A549 treated with Hydrocortisone at 1 μM for 4 hours (cell line): Measurements from ENCODE around the gene IRF3. TPM values are rescaled to one million over a fixed set of nuclear protein-coding genes. Genes with fewer than 3 reads are reported as not detected.

Experiments
- total RNA-seq: library from RNA; stranded (reverse); fragments of 200-300 nt; extraction: Qiagen RNA extraction; gene quantifications from 5 replicates; pipeline ENCODE4 v1.2.3, GENCODE V29; 2022

The IRF3 gene
- total RNA-seq, result 91.9 to 104 TPM (median 99.5 TPM) in 5 replicates

DNA sequence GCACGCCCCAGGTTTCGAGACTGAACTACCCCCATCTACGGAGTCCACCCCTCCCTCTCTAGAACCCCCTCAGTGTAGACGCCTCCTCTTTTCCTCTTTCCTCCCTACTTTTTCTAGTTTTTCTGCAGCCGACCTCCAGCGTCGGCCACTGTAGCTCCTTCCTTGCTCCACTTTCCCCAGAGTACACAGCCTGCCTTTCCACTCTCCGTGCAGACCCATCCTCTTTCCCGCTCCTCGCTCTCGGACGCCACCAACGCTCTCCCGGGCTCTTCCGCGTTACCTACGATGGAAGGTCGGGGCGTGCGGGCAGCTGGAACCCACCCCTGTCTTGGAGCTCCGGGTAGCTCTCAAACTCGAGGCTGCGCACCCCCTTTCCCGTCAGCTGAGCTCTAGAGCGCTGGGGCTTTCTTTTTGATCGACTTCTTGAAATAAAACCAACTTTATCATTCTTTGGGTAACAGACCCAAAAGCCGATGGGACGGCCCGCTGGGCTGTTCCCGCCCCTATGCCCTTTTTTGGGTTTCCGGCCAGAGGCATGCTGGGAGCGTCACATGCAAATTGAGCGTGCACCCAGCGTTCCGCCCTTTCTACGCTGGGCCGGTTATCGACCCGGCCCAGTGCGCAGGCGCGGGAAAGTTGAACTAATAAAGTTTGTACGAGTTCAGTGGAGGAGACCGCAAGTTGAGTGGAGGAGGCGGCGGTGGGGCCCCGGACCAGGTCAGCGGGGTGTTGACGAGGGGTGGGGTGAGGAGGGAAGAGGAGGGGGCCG is at the start of gene IRF3, which contains the start of gene BCL2L12:
Gene IRF3 (minus strand): TSS at position 507 of the 769 bp plus-strand sequence. CDS start 1,019 bp downstream, outside the sequence.
Gene BCL2L12 (plus strand): TSS at position 583 of the 769 bp plus-strand sequence. CDS start 760 bp downstream, outside the sequence.

GRCh38 chr19:49690656-49691242 is 25.1 kb upstream of the IRF3 start, which contains the start of gene CPT1C:
TSS of gene CPT1C (plus strand) at chr19:49691116. CDS start at chr19:49692253, 1,137 bp downstream.

GRCh38 chr19:49689133-49690078 is 23.7 kb upstream of the IRF3 start, which contains the start of gene ADM5:
TSS of gene ADM5 (plus strand) at chr19:49689594. CDS start at chr19:49689838, 244 bp downstream.

DNA sequence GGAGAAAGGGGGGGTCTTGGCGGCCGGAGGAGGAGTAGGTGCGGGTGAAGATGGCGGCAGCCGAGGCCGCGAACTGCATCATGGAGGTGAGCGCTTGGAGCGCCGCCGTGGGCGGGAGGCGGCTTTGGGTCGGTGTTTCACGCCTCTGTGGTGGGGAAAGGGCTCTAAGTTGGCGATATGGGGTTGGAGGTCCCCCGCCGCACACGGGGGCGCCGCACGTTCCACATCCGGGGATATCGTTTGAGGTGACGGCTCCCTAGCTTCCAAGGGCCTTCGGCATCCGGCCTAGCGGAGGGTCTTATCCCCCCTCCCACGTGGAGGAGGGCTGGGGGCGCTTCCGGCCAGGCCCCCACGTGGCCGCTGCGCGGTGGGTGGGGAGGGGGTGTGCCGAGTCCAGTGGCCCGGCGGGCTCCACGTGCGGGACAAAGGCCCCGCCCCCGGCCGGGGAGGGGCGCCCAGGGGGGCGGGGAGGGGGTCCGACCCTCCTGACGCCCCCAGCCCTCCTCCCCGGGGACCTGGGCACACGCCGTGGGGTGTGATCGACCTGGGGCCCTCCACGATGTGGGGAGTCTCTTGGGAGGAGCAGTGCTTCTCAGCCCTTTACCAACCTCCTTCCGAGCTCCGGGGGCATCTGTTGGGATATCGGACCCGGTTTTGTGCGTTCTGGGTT is 11.7 kb upstream of the IRF3 start, which contains the start of gene PRMT1:
Gene PRMT1 (plus strand): TSS at position 41 of the 670 bp plus-strand sequence. CDS start 10 bp downstream, at position 51.

GRCh38 chr19:49641688-49642491 is 23.8 kb downstream of the IRF3 start, which contains the start of gene SCAF1:
TSS of gene SCAF1 (plus strand) at chr19:49642209. CDS start at chr19:49645027, 2,818 bp downstream.

DNA sequence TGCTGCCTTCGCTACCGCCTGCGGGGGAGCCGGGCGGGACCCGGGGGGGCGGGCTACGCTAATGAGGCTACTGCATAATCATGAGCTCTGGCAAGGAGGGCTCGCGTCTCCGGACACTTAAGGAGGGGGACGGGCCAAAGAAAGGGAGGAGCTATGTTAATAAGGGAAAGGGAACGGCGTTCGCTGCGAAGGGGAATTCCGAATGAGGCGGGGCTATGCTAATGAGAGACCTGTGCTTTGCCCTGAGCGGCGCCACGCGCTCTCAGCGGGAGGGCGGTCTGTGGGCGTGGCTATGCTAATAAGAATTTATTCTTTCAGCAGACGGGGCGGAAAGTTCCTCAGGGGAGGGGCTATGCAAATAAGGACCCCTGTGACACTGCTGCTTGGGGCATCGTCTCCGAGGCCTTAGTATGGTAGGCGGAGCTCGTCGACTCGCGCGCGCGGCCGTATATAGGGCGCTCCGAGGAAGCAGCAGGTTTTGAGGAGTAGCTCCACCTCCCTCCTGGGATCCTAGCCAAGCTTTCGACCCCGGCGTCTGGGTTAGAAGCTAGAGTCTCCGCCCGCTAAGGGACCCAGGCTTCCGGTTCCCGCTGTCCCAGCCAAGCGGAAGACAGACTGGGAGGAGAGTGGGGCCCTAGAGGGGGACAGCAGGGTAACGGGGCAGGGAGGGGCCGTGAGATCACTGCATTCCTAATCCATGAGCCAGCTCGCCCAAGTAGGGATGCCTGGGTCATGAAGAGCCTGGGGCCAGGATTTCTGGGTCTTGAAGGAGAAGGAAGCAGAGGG is 25.4 kb downstream of the IRF3 start, which contains the start of gene RRAS:
Gene RRAS (minus strand): TSS at position 31 of the 786 bp plus-strand sequence. CDS start 45 bp downstream, outside the sequence.

Other genes with a start within 250 kb of the IRF3 start
- gene PTH2, start 242.4 kb downstream of the IRF3 start, total RNA-seq, result not detected in 5 replicates
- 0.14 to 0.24 TPM (median 0.16 TPM) in 5 replicates for gene GFY, start 240.5 kb downstream of the IRF3 start, total RNA-seq
- gene SLC17A7, start 224.3 kb downstream of the IRF3 start, total RNA-seq, result 0.37 to 0.75 TPM (median 0.59 TPM) in 5 replicates
- 83.8 to 95.7 TPM (median 87.0 TPM) in 5 replicates for gene PIH1D1, start 214.0 kb downstream of the IRF3 start, total RNA-seq
- 16.6 to 24.0 TPM (median 22.1 TPM) in 5 replicates for gene ALDH16A1, start 212.6 kb downstream of the IRF3 start, total RNA-seq
- gene FLT3LG, start 191.6 kb downstream of the IRF3 start, total RNA-seq, result 1.1 to 1.4 TPM (median 1.3 TPM) in 5 replicates
- 3,942 to 4,218 TPM (median 4,024 TPM) in 5 replicates for gene RPL13A, start 178.2 kb downstream of the IRF3 start, total RNA-seq
- gene RPS11, start 169.4 kb downstream of the IRF3 start, total RNA-seq, result 3,861 to 4,163 TPM (median 3,950 TPM) in 5 replicates
- gene FCGRT, start 153.2 kb downstream of the IRF3 start, total RNA-seq, result 23.5 to 32.7 TPM (median 30.2 TPM) in 5 replicates
- 1.5 to 2.9 TPM (median 2.2 TPM) in 5 replicates for gene RCN3, start 137.9 kb downstream of the IRF3 start, total RNA-seq
- gene NOSIP, start 85.3 kb downstream of the IRF3 start, total RNA-seq, result 88.4 to 106 TPM (median 103 TPM) in 5 replicates
- 0.78 to 1.3 TPM (median 0.84 TPM) in 5 replicates for gene PRRG2, start 84.5 kb downstream of the IRF3 start, total RNA-seq
- gene PRR12, start 74.7 kb downstream of the IRF3 start, total RNA-seq, result 30.3 to 35.7 TPM (median 34.3 TPM) in 5 replicates
- gene RRAS, start 25.7 kb downstream of the IRF3 start, total RNA-seq, result 103 to 162 TPM (median 151 TPM) in 5 replicates
- gene SCAF1, start 23.6 kb downstream of the IRF3 start, total RNA-seq, result 55.7 to 70.6 TPM (median 65.0 TPM) in 5 replicates
- 52.0 to 76.1 TPM (median 68.7 TPM) in 5 replicates for gene BCL2L12, start 76 bp upstream of the IRF3 start, total RNA-seq
- 402 to 427 TPM (median 409 TPM) in 5 replicates for gene PRMT1, start 11.4 kb upstream of the IRF3 start, total RNA-seq
- 3.1 to 6.1 TPM (median 5.4 TPM) in 5 replicates for gene ADM5, start 23.7 kb upstream of the IRF3 start, total RNA-seq
- gene CPT1C, start 25.3 kb upstream of the IRF3 start, total RNA-seq, result 10.9 to 14.1 TPM (median 11.8 TPM) in 5 replicates
- gene TSKS, start 97.4 kb upstream of the IRF3 start, total RNA-seq, result not detected in 5 replicates
- 49.2 to 57.2 TPM (median 53.4 TPM) in 5 replicates for gene AP2A1, start 101.1 kb upstream of the IRF3 start, total RNA-seq
- 14.2 to 15.0 TPM (median 14.4 TPM) in 5 replicates for gene FUZ, start 147.4 kb upstream of the IRF3 start, total RNA-seq
- gene MED25, start 152.4 kb upstream of the IRF3 start, total RNA-seq, result 52.5 to 69.5 TPM (median 64.5 TPM) in 5 replicates
- gene PTOV1, start 185.3 kb upstream of the IRF3 start, total RNA-seq, result 109 to 153 TPM (median 147 TPM) in 5 replicates
- gene PNKP, start 201.7 kb upstream of the IRF3 start, total RNA-seq, result 43.3 to 55.7 TPM (median 46.1 TPM) in 5 replicates
- gene AKT1S1, start 211.5 kb upstream of the IRF3 start, total RNA-seq, result 69.0 to 114 TPM (median 102 TPM) in 5 replicates
- 20.8 to 22.0 TPM (median 21.7 TPM) in 5 replicates for gene TBC1D17, start 211.8 kb upstream of the IRF3 start, total RNA-seq
- gene IL4I1, start 231.0 kb upstream of the IRF3 start, total RNA-seq, result 0.58 to 1.0 TPM (median 0.66 TPM) in 5 replicates